Bone marrow (tissue), 2 donors: ENCODE data around the gene AGMO.

Source experiments
- DNase-seq, 2 donors: peaks; one replicate each; lab custom pipeline; 2025; lab: John Stamatoyannopoulos, UW

The AGMO gene

GRCh38 chr7:15498465-15498864, 63.4 kb downstream of the AGMO start:
- no peak for DNase-seq

- no peak for DNase-seq
Measured at GRCh38 chr7:15495170-15495569, 66.6 kb downstream of the AGMO start.

GRCh38 chr7:15494711-15495110, 67.1 kb downstream of the AGMO start:
- no peak for DNase-seq

- no peak for DNase-seq
Measured at GRCh38 chr7:15491361-15491760, 70.5 kb downstream of the AGMO start.

GRCh38 chr7:15490291-15490690, 71.5 kb downstream of the AGMO start:
- DNase-seq, result no peak

- no peak for DNase-seq
Measured at GRCh38 chr7:15489861-15490260, 72.0 kb downstream of the AGMO start.

- DNase-seq, result no peak
Measured at GRCh38 chr7:15489383-15489782, 72.4 kb downstream of the AGMO start.

- DNase-seq, result no peak
Measured at GRCh38 chr7:15488401-15488800, 73.4 kb downstream of the AGMO start.

- DNase-seq, result no peak
Measured at GRCh38 chr7:15487896-15488295, 73.9 kb downstream of the AGMO start.

- no peak for DNase-seq
Measured at GRCh38 chr7:15485998-15486397, 75.8 kb downstream of the AGMO start.

- no peak for DNase-seq
Measured at GRCh38 chr7:15485431-15485830, 76.4 kb downstream of the AGMO start.

GRCh38 chr7:15481132-15481531, 80.7 kb downstream of the AGMO start:
- no peak for DNase-seq

GRCh38 chr7:15478401-15478800, 83.4 kb downstream of the AGMO start:
- no peak for DNase-seq

- no peak for DNase-seq
Measured at GRCh38 chr7:15476531-15476918, 85.3 kb downstream of the AGMO start.

- no peak for DNase-seq
Measured at GRCh38 chr7:15475808-15476530, 85.8 kb downstream of the AGMO start.

- DNase-seq, result no peak
Measured at GRCh38 chr7:15471669-15471950, 90.2 kb downstream of the AGMO start.

- DNase-seq, result no peak
Measured at GRCh38 chr7:15470825-15471668, 90.8 kb downstream of the AGMO start.

- no peak for DNase-seq
Measured at GRCh38 chr7:15464667-15465121, 97.1 kb downstream of the AGMO start.

GRCh38 chr7:15463801-15464666, 97.8 kb downstream of the AGMO start:
- DNase-seq, result no peak

- no peak for DNase-seq
Measured at GRCh38 chr7:15462721-15463389, 99.0 kb downstream of the AGMO start.

GRCh38 chr7:15461576-15461975, 100.2 kb downstream of the AGMO start:
- DNase-seq, result no peak

- DNase-seq, result no peak
Measured at GRCh38 chr7:15459018-15459615, 102.7 kb downstream of the AGMO start.
